Thoracic aorta (tissue), 2 donors: ENCODE measurements around the gene PODXL2. TPM values are rescaled to one million over a fixed set of nuclear protein-coding genes. Genes with fewer than 3 reads are reported as not detected.

Source experiments
- ATAC-seq: fragments of 150-250 bp; one replicate; pipeline ENCODE4 v1.8.0; 2017; ENCODE audit warnings: low read depth; ENCODE audit not compliant: insufficient number of reproducible peaks, low FRiP score
- DNase-seq: peaks from one replicate; pipeline ENCODE4 v3.0.0-alpha.2; 2020; ENCODE audit warnings: low spot score
- H3K27ac ChIP-seq, 2 donors: fragments of 200-600 bp; sonication (generic); 1 replicate in 1 of 2; 2 replicates in 1 of 2; pipeline ENCODE4 v1.5.1; 2016; ENCODE audit warnings: mild to moderate bottlenecking in 2 of 2, moderate library complexity in 2 of 2
- H3K27me3 ChIP-seq: fragments of 200-600 bp; sonication (generic); replicated peaks from 2 replicates; pipeline ENCODE4 v1.6.0; 2016; ENCODE audit warnings: mild to moderate bottlenecking; ENCODE audit not compliant: insufficient read depth
- H3K36me3 ChIP-seq: fragments of 200-600 bp; sonication (generic); one replicate; pipeline ENCODE4 v1.5.1; 2016
- H3K4me1 ChIP-seq, 2 donors: fragments of 200-600 bp; sonication (generic); 1 replicate in 1 of 2; 2 replicates in 1 of 2; pipeline versions ENCODE4 v1.5.1 to v1.6.0; 2016; ENCODE audit warnings: low read depth in 2 of 2, mild to moderate bottlenecking in 1 of 2; ENCODE audit not compliant: control insufficient read depth in 1 of 2
- H3K4me3 ChIP-seq: fragments of 200-600 bp; sonication (generic); 2 replicates; pipeline ENCODE4 v1.5.1; 2016; ENCODE audit warnings: mild to moderate bottlenecking
- H3K9me3 ChIP-seq: fragments of 200-600 bp; sonication (generic); 2 replicates; pipeline ENCODE4 v1.5.1; 2016
- CTCF ChIP-seq: fragments of 200-600 bp; sonication (generic); IDR thresholded peaks from one replicate; pipeline ENCODE4 v1.5.1; 2019; ENCODE audit warnings: antibody characterized with exemption
- total RNA-seq, 2 donors: library from RNA; depleted of rRNA; stranded (reverse); fragments of >200 nt; gene quantifications; one replicate each; pipeline versions ENCODE4 v1.1.0 to v1.2.3, GENCODE V29; 2016

The PODXL2 gene
- total RNA-seq, 2 donors from 2014 or later: 2.8 to 7.8 TPM

- Histone ChIP-seq H3K4me3 (no peak overlapping the region), H3K27me3 (no peaks in the 10 kb centered on the region), H3K9me3 (no peaks in the 10 kb centered on the region), H3K4me1 (peaks cover 32 to 56% of the 10 kb centered on the region in 2 donors), H3K36me3 (no peaks in the 10 kb centered on the region), H3K27ac (no peak overlapping the region)
- no peak for ATAC-seq
- no peak for DNase-seq
- no peak for TF ChIP-seq CTCF
Observed at GRCh38 chr3:127693336-127693843, 64.4 kb downstream of the PODXL2 start.

- no peaks in the 10 kb centered on the region for H3K36me3 ChIP-seq
- H3K4me1 ChIP-seq: peaks cover 33 to 56% of the 10 kb centered on the region in 2 donors
- no peak overlapping the region for H3K4me3 ChIP-seq
- no peak for DNase-seq
- ATAC-seq: no peak
- no peak overlapping the region for H3K27ac ChIP-seq
- no peaks in the 10 kb centered on the region for H3K9me3 ChIP-seq
- no peaks in the 10 kb centered on the region for H3K27me3 ChIP-seq
- TF ChIP-seq CTCF: peak; percentile 41
Observed at GRCh38 chr3:127694467-127695215, 65.7 kb downstream of the PODXL2 start.

GRCh38 chr3:127697551-127698240 is 68.7 kb downstream of the PODXL2 start:
- Histone ChIP-seq H3K36me3 (no peaks in the 10 kb centered on the region), H3K4me1 (peaks cover 33 to 63% of the 10 kb centered on the region in 2 donors), H3K9me3 (no peaks in the 10 kb centered on the region), H3K27me3 (no peaks in the 10 kb centered on the region), H3K4me3 (peak overlapping the region; percentile 51), H3K27ac (peak overlapping the region; percentile 90 to 94)
- TF ChIP-seq CTCF: no peak
- ATAC-seq: peak; percentile 62
- peak; percentile 70 for DNase-seq

- DNase-seq: no peak
Observed at GRCh38 chr3:127698286-127698685, 69.3 kb downstream of the PODXL2 start.

More at GRCh38 chr3:127698286-127698685, 69.3 kb downstream of the PODXL2 start:
- ATAC-seq: no peak
- Histone ChIP-seq H3K27ac (peak overlapping the region; percentile 90 to 94), H3K4me3 (no peak overlapping the region), H3K27me3 (no peaks in the 10 kb centered on the region), H3K9me3 (no peaks in the 10 kb centered on the region), H3K4me1 (peaks cover 33 to 69% of the 10 kb centered on the region in 2 donors), H3K36me3 (no peaks in the 10 kb centered on the region)
- no peak for TF ChIP-seq CTCF
